NB4 (cell line): ENCODE data around the gene WIZ.

Experiments
- DNase-seq: peaks from one replicate; pipeline ENCODE4 v3.0.0; 2010; ENCODE audit warnings: low read depth
- H3K4me3 ChIP-seq: one replicate; pipeline ENCODE4 v1.5.1; 2011; ENCODE audit warnings: mild to moderate bottlenecking, low read depth, low read length, moderate library complexity
- CTCF ChIP-seq: IDR thresholded peaks from one replicate; pipeline ENCODE4 v1.5.1; 2012; ENCODE audit warnings: low read depth, low read length
- MAX ChIP-seq: IDR thresholded peaks from 2 replicates; pipeline ENCODE4 v1.6.1; 2011; ENCODE audit warnings: low read depth, low read length
- MYC ChIP-seq: IDR thresholded peaks from 2 replicates; pipeline ENCODE4 v1.6.1; 2011; ENCODE audit warnings: low read depth, low read length
- POLR2A ChIP-seq: IDR thresholded peaks from 2 replicates; pipeline ENCODE4 v1.6.1; 2011; ENCODE audit warnings: mild to moderate bottlenecking; ENCODE audit not compliant: insufficient read length; ENCODE audit errors: extremely low read depth

Gene WIZ

GRCh38 chr19:15471639-15472101 is 21.9 kb upstream of the WIZ start:
- TF ChIP-seq MYC = no peak
- TF ChIP-seq MAX = no peak
- no peak for TF ChIP-seq CTCF
- no peak for TF ChIP-seq POLR2A
- no peak overlapping the region for H3K4me3 ChIP-seq
- DNase-seq = no peak

GRCh38 chr19:15469513-15470297 is 19.9 kb upstream of the WIZ start:
- TF ChIP-seq POLR2A (no peak), MAX (no peak), MYC (no peak), CTCF (no peak)
- no peak for DNase-seq
- H3K4me3 ChIP-seq = no peak overlapping the region

- TF ChIP-seq POLR2A (no peak), MAX (no peak), MYC (no peak), CTCF (no peak)
- no peak overlapping the region for H3K4me3 ChIP-seq
- no peak for DNase-seq
Observed at GRCh38 chr19:15468675-15469512, 19.1 kb upstream of the WIZ start.

- no peak for DNase-seq
Observed at GRCh38 chr19:15467734-15468214, 18.0 kb upstream of the WIZ start.

More at GRCh38 chr19:15467734-15468214, 18.0 kb upstream of the WIZ start:
- TF ChIP-seq MAX (no peak), CTCF (no peak), POLR2A (no peak), MYC (no peak)
- no peak overlapping the region for H3K4me3 ChIP-seq
